AG04450 (cell line): ENCODE data around the gene PIK3CB. TPM values are rescaled to one million over a fixed set of nuclear protein-coding genes. Genes with fewer than 3 reads are reported as not detected.
"Not testable (repeated sequence)": the region's sequence is repeated elsewhere in the genome, so short reads cannot be mapped to it uniquely, and the experiment has no call there.

Experiments used
- CTCF ChIA-PET: fragments of 300-600, 350-600 bp; formaldehyde crosslinking; extraction: SDS; loops from one replicate; lab custom pipeline; 2022; ENCODE audit warnings: antibody characterized with exemption, inconsistent platforms; lab: Charles Lee
- POLR2A ChIA-PET: fragments of 350-600 bp; formaldehyde crosslinking; extraction: SDS; loops from one replicate; lab custom pipeline; 2021; ENCODE audit warnings: antibody characterized with exemption, inconsistent platforms; lab: Yijun Ruan, JAX
- DNase-seq: peaks from one replicate; pipeline ENCODE4 v3.0.0-alpha.2; 2011; ENCODE audit warnings: low read depth, low spot score
- H3K27ac ChIP-seq: one replicate; pipeline ENCODE4 v1.5.1; 2012; ENCODE audit warnings: low read depth, low read length, control low read depth
- H3K27me3 ChIP-seq: one replicate; pipeline ENCODE4 v1.6.0; 2012; ENCODE audit warnings: low read length; ENCODE audit not compliant: control insufficient read depth, insufficient read depth
- H3K4me3 ChIP-seq: 2 replicates; pipeline ENCODE4 v1.5.1; 2011; ENCODE audit warnings: mild to moderate bottlenecking, low read depth, low read length, control low read depth
- H3K9me3 ChIP-seq: 2 replicates; pipeline ENCODE4 v1.5.1; 2012; ENCODE audit warnings: low read length; ENCODE audit not compliant: control insufficient read depth, insufficient read depth
- polyA plus RNA-seq: library from polyadenylated mRNA; depleted of rRNA; stranded (reverse); fragments of >200 nt; gene quantifications from 2 replicates; pipeline ENCODE4 v1.2.3, GENCODE V29; 2011
- TF ChIP-seq, protein P1 (sequence below): IDR thresholded peaks from 2 replicates; pipeline ENCODE4 v1.5.1; 2011; ENCODE audit warnings: low read depth, low read length, control low read depth, inconsistent platforms

Gene PIK3CB
- polyA plus RNA-seq, 1 experiment, result 13.8 TPM

DNA sequence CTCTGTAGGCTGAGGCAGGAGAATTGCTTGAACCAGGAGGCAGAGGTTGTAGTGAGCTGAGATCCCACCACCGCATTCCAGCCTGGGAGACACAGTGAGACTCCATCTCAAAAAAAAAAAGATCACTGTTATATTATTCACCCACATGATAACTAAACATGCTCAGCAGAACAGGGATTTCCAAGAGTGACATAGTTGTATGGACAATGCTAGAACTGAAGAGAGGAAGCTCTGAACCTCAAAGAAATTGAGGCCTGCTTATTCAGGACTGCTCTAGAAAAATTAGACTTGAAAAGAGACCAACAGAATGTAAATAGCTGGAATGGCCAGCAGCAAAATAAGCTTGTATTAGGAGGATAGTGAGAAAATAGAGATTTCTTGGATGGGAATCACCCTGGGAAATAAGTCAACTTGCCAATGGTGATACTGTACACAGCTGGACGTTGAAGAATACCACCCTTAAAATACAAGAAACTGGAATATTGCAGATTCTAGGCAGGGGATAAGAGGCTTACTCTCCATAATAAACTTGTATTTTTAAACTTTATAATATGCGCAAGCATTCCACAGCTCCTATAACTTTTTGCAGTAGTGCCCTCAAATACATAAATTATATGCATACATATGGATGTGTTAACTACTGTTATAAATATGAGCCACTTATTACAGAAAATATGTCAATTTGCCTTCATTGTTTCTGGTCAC is 28.2 kb downstream of the PIK3CB start:
- Histone ChIP-seq H3K4me3 (no peak overlapping the region), H3K9me3 (peaks cover 2% of the 10 kb centered on the region; the same call in 1 of the 2 replicates), H3K27ac (no peak overlapping the region), H3K27me3 (no peaks in the 10 kb centered on the region)
- TF ChIP-seq, protein P1, sequence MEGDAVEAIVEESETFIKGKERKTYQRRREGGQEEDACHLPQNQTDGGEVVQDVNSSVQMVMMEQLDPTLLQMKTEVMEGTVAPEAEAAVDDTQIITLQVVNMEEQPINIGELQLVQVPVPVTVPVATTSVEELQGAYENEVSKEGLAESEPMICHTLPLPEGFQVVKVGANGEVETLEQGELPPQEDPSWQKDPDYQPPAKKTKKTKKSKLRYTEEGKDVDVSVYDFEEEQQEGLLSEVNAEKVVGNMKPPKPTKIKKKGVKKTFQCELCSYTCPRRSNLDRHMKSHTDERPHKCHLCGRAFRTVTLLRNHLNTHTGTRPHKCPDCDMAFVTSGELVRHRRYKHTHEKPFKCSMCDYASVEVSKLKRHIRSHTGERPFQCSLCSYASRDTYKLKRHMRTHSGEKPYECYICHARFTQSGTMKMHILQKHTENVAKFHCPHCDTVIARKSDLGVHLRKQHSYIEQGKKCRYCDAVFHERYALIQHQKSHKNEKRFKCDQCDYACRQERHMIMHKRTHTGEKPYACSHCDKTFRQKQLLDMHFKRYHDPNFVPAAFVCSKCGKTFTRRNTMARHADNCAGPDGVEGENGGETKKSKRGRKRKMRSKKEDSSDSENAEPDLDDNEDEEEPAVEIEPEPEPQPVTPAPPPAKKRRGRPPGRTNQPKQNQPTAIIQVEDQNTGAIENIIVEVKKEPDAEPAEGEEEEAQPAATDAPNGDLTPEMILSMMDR, result no peak
- ChIA-PET CTCF (interaction anchor here (1.5 to 1.9 kb wide), 3 partner anchors 106 to 117 kb away, joined by 3 to 11 read pairs (median 4); no protein-coding TSS in a partner anchor), POLR2A (no interaction called here)
- no peak for DNase-seq

DNA sequence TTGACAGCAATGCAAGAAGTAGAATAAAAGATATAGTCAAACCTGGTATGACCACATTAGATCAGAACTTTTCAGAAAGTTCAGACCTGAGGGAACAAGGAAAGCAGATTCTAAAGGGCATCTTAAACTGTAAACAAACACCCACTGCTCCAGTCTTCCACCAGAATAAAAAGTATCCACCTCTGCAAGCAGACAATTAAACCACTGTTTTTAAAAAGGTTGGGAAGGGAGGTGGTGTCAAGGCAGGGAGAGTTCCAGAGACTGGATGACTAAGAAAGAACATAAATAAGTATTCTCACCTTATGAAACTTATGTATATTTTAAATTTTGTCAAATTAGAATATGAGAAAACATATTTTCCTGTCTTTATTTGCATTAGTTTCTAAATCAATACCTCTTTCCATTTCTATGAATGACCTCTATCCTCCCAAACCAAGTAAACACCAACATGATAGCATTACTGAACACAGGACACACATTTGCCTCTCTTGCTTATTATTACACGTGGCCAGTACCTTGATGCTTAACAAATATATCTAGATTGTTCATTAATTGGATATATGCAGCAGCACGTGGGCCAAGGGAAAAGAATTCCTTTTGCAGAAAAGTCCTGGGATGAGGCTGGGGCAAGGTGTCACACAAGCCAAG is 31.6 kb downstream of the PIK3CB start:
- H3K27me3 ChIP-seq, result no peaks in the 10 kb centered on the region
- CTCF ChIA-PET, result interaction anchor here (1.4 kb wide), 1 partner anchor 113 kb away, joined by 3 read pairs; no protein-coding TSS in a partner anchor
- POLR2A ChIA-PET, result no interaction called here
- no peak overlapping the region for H3K4me3 ChIP-seq
- H3K27ac ChIP-seq, result no peak overlapping the region
- peaks cover 2% of the 10 kb centered on the region; the same call in 1 of the 2 replicates for H3K9me3 ChIP-seq
- no peak for DNase-seq
- TF ChIP-seq, protein P1, result no peak

DNA sequence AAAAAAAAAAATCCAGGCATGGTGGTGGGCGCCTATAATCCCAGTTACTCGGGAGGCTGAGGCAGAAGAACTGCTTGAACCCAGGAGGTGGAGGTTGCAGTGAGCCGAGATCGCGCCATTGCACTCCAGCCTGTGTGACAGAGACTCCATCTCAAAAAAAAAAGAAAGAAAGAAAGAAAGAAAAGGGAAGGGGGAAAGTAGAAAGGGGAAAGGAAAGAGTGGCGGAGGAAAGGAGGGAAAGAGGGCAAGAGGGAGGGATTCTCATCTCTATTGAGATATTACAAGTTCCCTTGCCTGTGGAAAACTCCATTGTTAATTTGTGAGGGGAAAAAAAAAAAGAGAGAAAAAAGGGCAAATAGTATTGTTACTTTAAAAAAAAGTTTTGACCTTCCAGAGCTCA is 32.5 kb downstream of the PIK3CB start:
- H3K27ac ChIP-seq, H3K27me3 ChIP-seq, H3K4me3 ChIP-seq, H3K9me3 ChIP-seq, POLR2A ChIA-PET, DNase-seq: not testable (repeated sequence)
- CTCF ChIA-PET, result interaction anchor here (1.4 kb wide), 1 partner anchor 114 kb away, joined by 3 read pairs; no protein-coding TSS in a partner anchor

DNA sequence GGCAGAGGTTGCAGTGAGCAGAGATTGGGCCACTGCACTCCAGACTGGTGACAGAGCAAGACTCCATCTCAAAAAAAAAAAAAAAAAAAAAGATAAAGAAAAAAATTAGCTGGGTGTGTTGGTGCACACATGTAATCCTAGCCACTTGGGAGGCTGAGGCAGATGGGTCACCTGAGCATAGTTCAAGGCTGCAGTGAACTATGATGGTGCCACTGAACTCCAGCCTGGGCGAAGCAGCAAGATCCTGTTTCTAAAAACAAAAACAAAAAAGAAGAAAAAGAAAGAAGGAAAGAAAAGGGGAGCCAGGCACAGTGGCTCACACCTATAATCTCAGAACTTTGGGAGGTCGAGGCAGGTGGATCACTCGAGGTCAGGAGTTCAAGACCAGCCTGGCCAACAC is 32.9 kb downstream of the PIK3CB start:
- H3K4me3 ChIP-seq, result no peak overlapping the region
- TF ChIP-seq, protein P1, result no peak
- H3K9me3 ChIP-seq, result peaks cover 2% of the 10 kb centered on the region; the same call in 1 of the 2 replicates
- ChIA-PET CTCF (interaction anchor here (1.4 kb wide), 1 partner anchor 114 kb away, joined by 3 read pairs; no protein-coding TSS in a partner anchor), POLR2A (no interaction called here)
- DNase-seq, result no peak
- H3K27ac ChIP-seq, result no peak overlapping the region
- H3K27me3 ChIP-seq, result no peaks in the 10 kb centered on the region

DNA sequence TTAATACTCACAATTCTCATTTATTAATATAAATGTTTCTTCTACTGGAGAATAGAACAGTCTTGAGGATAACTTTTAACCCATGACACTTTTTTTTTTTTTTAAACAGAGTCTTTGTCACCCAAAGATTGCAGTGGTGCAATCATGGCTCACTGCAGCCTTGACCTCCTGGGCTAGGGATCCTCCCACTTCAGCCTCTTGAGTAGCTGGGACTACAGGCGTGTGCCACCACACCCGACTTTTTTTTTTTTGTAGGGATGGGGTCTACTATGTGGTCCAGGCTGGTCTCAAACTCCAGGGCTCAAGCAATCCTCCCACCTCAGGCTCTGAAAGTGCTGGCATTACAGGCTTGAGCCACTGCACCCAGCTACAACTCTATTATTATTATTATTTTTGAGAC is 34.5 kb downstream of the PIK3CB start:
- no peaks in the 10 kb centered on the region for H3K27me3 ChIP-seq
- no peak for DNase-seq
- TF ChIP-seq, protein P1, result no peak
- ChIA-PET POLR2A (no interaction called here), CTCF (no interaction called here)
- H3K9me3 ChIP-seq, result no peaks in the 10 kb centered on the region
- H3K4me3 ChIP-seq, result no peak overlapping the region
- no peak overlapping the region for H3K27ac ChIP-seq
